ENCODE data around the gene WWP2. TPM values are rescaled to one million over a fixed set of nuclear protein-coding genes. Genes with fewer than 3 reads are reported as not detected.

Gene WWP2
- total RNA-seq, 1 experiment from 2014 or later: 40.2 TPM

GRCh38 chr16:69726313-69727060, 35.6 kb upstream of the WWP2 start, which contains the start of gene NQO1:
NQO1 (minus strand) TSS chr16:69726560; CDS start chr16:69726439, 121 bp downstream.
- H2AK5ac ChIP-seq (ENCODE audit: insufficient read length, low read length): no peak within 1 kb of the TSS
- H4K20me1 ChIP-seq (ENCODE audit: control insufficient read depth, insufficient read depth, insufficient read length): no peaks in the 10 kb centered on the region
- H3K79me1 ChIP-seq (ENCODE audit: insufficient read depth, low read depth, low read length, poor library complexity, severe bottlenecking): no peaks in the 10 kb centered on the region
- no peaks in the 10 kb centered on the region for H3K27me3 ChIP-seq (ENCODE audit: insufficient read depth, low read length)
- Mint-ChIP-seq H3K9me3 (no peaks in the 10 kb centered on the region; a peak in 1 of 5 replicates), H3K36me3 (ENCODE audit: insufficient read depth in 1 of 3, low read depth in 3 of 3) (peaks cover 0 to 5% (median 5%) of the 10 kb centered on the region in 3 experiments; a peak in 3 of 7 replicates), H3K4me3 (peak within 1 kb of the TSS; percentile 81 to 91), H3K27me3 (ENCODE audit: low read depth) (no peaks in the 10 kb centered on the region), H3K4me1 (peaks cover 32 to 43% of the 10 kb centered on the region in 2 experiments), H3K27ac (peak within 1 kb of the TSS; percentile 92 to 100 (median 100))
- no peaks in the 10 kb centered on the region; the same call in 1 of the 2 replicates for H3K4me1 ChIP-seq (ENCODE audit: insufficient read depth, low read length)
- no peak within 1 kb of the TSS for H2BK12ac ChIP-seq (ENCODE audit: insufficient read length, low read depth, low read length)
- H3K79me2 ChIP-seq (ENCODE audit: insufficient read depth, low read length): peaks cover 2% of the 10 kb centered on the region; the same call in 1 of the 2 replicates
- H3K4me2 ChIP-seq (ENCODE audit: insufficient read depth, insufficient read length, low read length): peak within 1 kb of the TSS; percentile 78
- no peak within 1 kb of the TSS for H3K4ac ChIP-seq (ENCODE audit: low read depth, low read length)
- no CpG with 5 or more reads among the region's 31 CpGs for WGBS (ENCODE audit: extremely low coverage, insufficient read length, low lambda C conversion rate)
- peak within 1 kb of the TSS; percentile 54 for H2BK5ac ChIP-seq (ENCODE audit: insufficient read length, low read length)
- H2BK20ac ChIP-seq (ENCODE audit: low read depth, low read length, poor library complexity, severe bottlenecking): no peak within 1 kb of the TSS
- no peak within 1 kb of the TSS for H4K91ac ChIP-seq (ENCODE audit: insufficient read length, low read depth, low read length)
- no peak within 1 kb of the TSS for H3T11ph ChIP-seq (ENCODE audit: low read length)
- peak within 1 kb of the TSS; percentile 92 for H3K14ac ChIP-seq (ENCODE audit: insufficient read depth, low read length)
- H2BK15ac ChIP-seq (ENCODE audit: low read depth, low read length): no peak within 1 kb of the TSS
- peak within 1 kb of the TSS; percentile 86 for H3K27ac ChIP-seq (ENCODE audit: insufficient read length, low read depth, low read length)
- H3K23ac ChIP-seq (ENCODE audit: insufficient read length, low read depth, low read length): no peak within 1 kb of the TSS
- no peak within 1 kb of the TSS for H2BK120ac ChIP-seq (ENCODE audit: low read depth, low read length, poor library complexity, severe bottlenecking)
- no peak for TF ChIP-seq CTCF (conservative IDR thresholded peaks at IDR 0.05)
- peak within 1 kb of the TSS; percentile 13 for H4K5ac ChIP-seq (ENCODE audit: insufficient read length, low read depth, low read length)
- peaks cover 12% of the 10 kb centered on the region for H3K23me2 ChIP-seq (ENCODE audit: insufficient read length, low read depth, low read length, poor library complexity, severe bottlenecking)
- peak within 1 kb of the TSS; percentile 90 for H3K9ac ChIP-seq (ENCODE audit: extremely low read depth, insufficient read length, low read length)
- H4K8ac ChIP-seq (replicated peaks; ENCODE audit: insufficient read length, low read depth, low read length): no peak within 1 kb of the TSS
- peak within 1 kb of the TSS; percentile 9 for H3K56ac ChIP-seq (ENCODE audit: insufficient read length, low read depth, low read length)
- DNase-seq: peak; percentile 99
- H3K9me3 ChIP-seq (ENCODE audit: control insufficient read depth, low read depth, low read length): no peaks in the 10 kb centered on the region
- no peak within 1 kb of the TSS for H2AFZ ChIP-seq (ENCODE audit: low read length)
- peak within 1 kb of the TSS; percentile 88 for H3K18ac ChIP-seq (ENCODE audit: insufficient read length, low read depth, low read length)

All from H9 (cell line).